GM18868 (cell line): ENCODE results near the gene CNTNAP5.
"Not testable (repeated sequence)": the region's sequence is repeated elsewhere in the genome, so short reads cannot be mapped to it uniquely, and the experiment has no call there.

ENCODE experiments used
- ATAC-seq: cut with Tn5 transposase; IDR thresholded peaks from one replicate; pipeline ENCODE4 v1.9.1; 2021; ENCODE audit warnings: mild to moderate bottlenecking, moderate library complexity; ENCODE audit not compliant: unreplicated experiment

CNTNAP5 gene

GRCh38 chr2:124407836-124408534 is 382.9 kb downstream of the CNTNAP5 start:
- ATAC-seq, result not testable (repeated sequence)

- no peak for ATAC-seq
Measured at GRCh38 chr2:124424074-124424473, 399.0 kb downstream of the CNTNAP5 start.

- no peak for ATAC-seq
Measured at GRCh38 chr2:124426122-124426521, 401.0 kb downstream of the CNTNAP5 start.

GRCh38 chr2:124426625-124427024 is 401.5 kb downstream of the CNTNAP5 start:
- no peak for ATAC-seq

GRCh38 chr2:124437811-124438210 is 412.7 kb downstream of the CNTNAP5 start:
- no peak for ATAC-seq

- ATAC-seq, result no peak
Measured at GRCh38 chr2:124450481-124450880, 425.4 kb downstream of the CNTNAP5 start.

GRCh38 chr2:124476291-124476690 is 451.2 kb downstream of the CNTNAP5 start:
- no peak for ATAC-seq

GRCh38 chr2:124478761-124479160 is 453.7 kb downstream of the CNTNAP5 start:
- no peak for ATAC-seq

- no peak for ATAC-seq
Measured at GRCh38 chr2:124480958-124481357, 455.9 kb downstream of the CNTNAP5 start.

GRCh38 chr2:124482044-124482443 is 457.0 kb downstream of the CNTNAP5 start:
- ATAC-seq, result no peak

GRCh38 chr2:124482551-124482950 is 457.5 kb downstream of the CNTNAP5 start:
- no peak for ATAC-seq

- no peak for ATAC-seq
Measured at GRCh38 chr2:124485659-124486058, 460.6 kb downstream of the CNTNAP5 start.

GRCh38 chr2:124489686-124490085 is 464.6 kb downstream of the CNTNAP5 start:
- no peak for ATAC-seq

- no peak for ATAC-seq
Measured at GRCh38 chr2:124501575-124502152, 476.6 kb downstream of the CNTNAP5 start.

GRCh38 chr2:124514236-124514635 is 489.1 kb downstream of the CNTNAP5 start:
- ATAC-seq, result no peak

GRCh38 chr2:124520953-124521352 is 495.9 kb downstream of the CNTNAP5 start:
- ATAC-seq, result no peak

- no peak for ATAC-seq
Measured at GRCh38 chr2:124523096-124523495, 498.0 kb downstream of the CNTNAP5 start.

GRCh38 chr2:124524155-124524915 is 499.2 kb downstream of the CNTNAP5 start:
- ATAC-seq, result no peak

GRCh38 chr2:124526221-124526620 is 501.1 kb downstream of the CNTNAP5 start:
- ATAC-seq, result no peak

GRCh38 chr2:124530203-124530602 is 505.1 kb downstream of the CNTNAP5 start:
- no peak for ATAC-seq

- ATAC-seq, result no peak
Measured at GRCh38 chr2:124533226-124533954, 508.3 kb downstream of the CNTNAP5 start.
